Limb (tissue), 2 donors: Measurements from ENCODE around the gene S100A12.
"Not testable (repeated sequence)": the region's sequence is repeated elsewhere in the genome, so short reads cannot be mapped to it uniquely, and the experiment has no call there.

ENCODE experiments used
- DNase-seq, 2 donors: peaks; one replicate each; pipeline ENCODE4 v3.0.0-alpha.2; 2016; ENCODE audit errors: extremely low spot score in 2 of 2

The S100A12 gene

GRCh38 chr1:153375511-153375910 lies at the start of gene S100A12:
Gene S100A12, minus strand, starts transcription at chr1:153375621. Its CDS starts 1,029 bp downstream, at chr1:153374592.
- no peak for DNase-seq

- DNase-seq = peak; percentile 68 to 82
Observed at GRCh38 chr1:153422450-153423068, 47.1 kb upstream of the S100A12 start.

- no peak for DNase-seq
Observed at GRCh38 chr1:153420306-153420705, 44.9 kb upstream of the S100A12 start.

GRCh38 chr1:153419436-153419793 lies 44.0 kb upstream of the S100A12 start:
- DNase-seq = not testable (repeated sequence)

GRCh38 chr1:153418758-153419435 lies 43.5 kb upstream of the S100A12 start:
- DNase-seq = not testable (repeated sequence)

GRCh38 chr1:153417136-153417888 lies 41.9 kb upstream of the S100A12 start:
- DNase-seq = no peak

- no peak for DNase-seq
Observed at GRCh38 chr1:153415850-153416570, 40.6 kb upstream of the S100A12 start, which contains the start of gene S100A7A. Gene S100A7A, plus strand, starts transcription at chr1:153416520. Its CDS starts 1,563 bp downstream, at chr1:153418083.

GRCh38 chr1:153413961-153414360 lies 38.5 kb upstream of the S100A12 start:
- not testable (repeated sequence) for DNase-seq

GRCh38 chr1:153407274-153407673 lies 31.9 kb upstream of the S100A12 start:
- DNase-seq = not testable (repeated sequence)

- not testable (repeated sequence) for DNase-seq
Observed at GRCh38 chr1:153405825-153406599, 30.6 kb upstream of the S100A12 start.

GRCh38 chr1:153404768-153405167 lies 29.3 kb upstream of the S100A12 start:
- no peak for DNase-seq

GRCh38 chr1:153404086-153404635 lies 28.7 kb upstream of the S100A12 start:
- DNase-seq = no peak

- DNase-seq = no peak
Observed at GRCh38 chr1:153403421-153404085, 28.1 kb upstream of the S100A12 start.

- no peak for DNase-seq
Observed at GRCh38 chr1:153402226-153402625, 26.8 kb upstream of the S100A12 start.

GRCh38 chr1:153401461-153401860 lies 26.0 kb upstream of the S100A12 start:
- no peak for DNase-seq

GRCh38 chr1:153400244-153400643 lies 24.8 kb upstream of the S100A12 start:
- no peak for DNase-seq

GRCh38 chr1:153399401-153400055 lies 24.1 kb upstream of the S100A12 start:
- no peak for DNase-seq

- DNase-seq = no peak
Observed at GRCh38 chr1:153397924-153398651, 22.7 kb upstream of the S100A12 start.
